Activated CD4-positive, alpha-beta T cell treated with anti-CD3 and anti-CD28 coated beads, Interleukin-2, Interleukin-6, amounts not matched to agents 100 ng/mL and 50 ng/mL, durations not matched to agents 16 hours and 8 hours (primary cell): ENCODE measurements around the gene THSD7A.

Experiments
- DNase-seq: peaks from one replicate; pipeline ENCODE4 v3.0.0-alpha.2; 2020

THSD7A gene

GRCh38 chr7:11807000-11807399 is 25.0 kb downstream of the THSD7A start:
- DNase-seq: no peak

DNA sequence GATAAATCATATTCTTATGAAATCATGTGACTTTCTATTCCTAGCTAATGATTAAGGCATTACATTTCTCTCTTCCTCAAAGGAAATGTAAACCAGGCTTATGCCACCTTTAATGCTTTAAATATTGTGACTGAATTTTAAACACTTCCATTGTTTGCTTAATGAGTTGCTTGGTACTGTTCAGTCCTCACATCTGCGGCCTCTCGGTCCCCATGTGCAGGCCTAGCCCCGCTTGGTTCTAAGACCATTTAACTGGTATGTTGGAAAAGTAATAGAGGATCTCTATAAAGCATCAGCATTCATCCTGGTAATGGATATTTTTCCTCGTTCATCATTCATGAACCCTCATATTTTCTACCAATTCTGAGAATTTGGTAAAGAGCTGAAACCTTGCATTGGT is 27.4 kb downstream of the THSD7A start:
- DNase-seq: no peak

- DNase-seq: no peak
Observed at GRCh38 chr7:11795231-11795630, 36.8 kb downstream of the THSD7A start.

- DNase-seq: no peak
Observed at GRCh38 chr7:11792166-11792565, 39.8 kb downstream of the THSD7A start.

GRCh38 chr7:11788568-11788967 is 43.4 kb downstream of the THSD7A start:
- no peak for DNase-seq

- DNase-seq: no peak
Observed at GRCh38 chr7:11787534-11787933, 44.5 kb downstream of the THSD7A start.

- DNase-seq: no peak
Observed at GRCh38 chr7:11786186-11786585, 45.8 kb downstream of the THSD7A start.

DNA sequence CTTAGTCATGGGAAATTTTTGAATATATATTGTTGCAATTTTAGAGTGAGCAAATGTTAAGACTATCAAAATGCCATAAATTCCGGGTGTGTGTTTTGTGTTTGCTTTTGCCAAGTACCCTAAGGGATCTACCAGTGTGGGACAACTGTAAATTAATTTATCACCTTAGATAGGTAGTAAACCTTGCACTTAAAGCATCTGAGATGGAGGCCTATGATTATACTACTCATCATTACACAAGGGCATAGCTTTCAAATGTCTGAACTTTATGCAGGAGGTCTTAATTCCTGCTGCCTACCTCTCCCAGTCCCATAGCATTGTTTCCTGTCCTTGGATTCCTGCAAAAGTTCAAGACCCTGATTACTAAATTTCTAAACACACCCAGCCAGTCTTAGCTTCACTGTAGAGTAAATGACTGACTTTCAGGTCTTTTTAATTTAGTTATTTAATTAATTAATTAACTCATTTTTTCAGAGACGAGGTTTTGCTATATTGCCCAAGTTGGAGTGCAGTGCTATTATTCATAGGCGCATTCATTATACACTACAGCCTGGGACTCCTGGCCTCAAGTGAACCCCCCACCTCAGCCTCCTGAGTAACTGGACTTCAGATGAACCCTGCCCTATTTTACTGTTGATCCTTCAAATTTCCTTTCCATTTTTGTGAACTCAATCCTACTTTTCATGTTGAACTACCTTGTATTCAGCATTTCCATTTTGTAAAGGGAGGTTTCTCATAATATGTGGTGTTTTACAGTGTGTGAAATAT is 47.0 kb downstream of the THSD7A start:
- DNase-seq: no peak

DNA sequence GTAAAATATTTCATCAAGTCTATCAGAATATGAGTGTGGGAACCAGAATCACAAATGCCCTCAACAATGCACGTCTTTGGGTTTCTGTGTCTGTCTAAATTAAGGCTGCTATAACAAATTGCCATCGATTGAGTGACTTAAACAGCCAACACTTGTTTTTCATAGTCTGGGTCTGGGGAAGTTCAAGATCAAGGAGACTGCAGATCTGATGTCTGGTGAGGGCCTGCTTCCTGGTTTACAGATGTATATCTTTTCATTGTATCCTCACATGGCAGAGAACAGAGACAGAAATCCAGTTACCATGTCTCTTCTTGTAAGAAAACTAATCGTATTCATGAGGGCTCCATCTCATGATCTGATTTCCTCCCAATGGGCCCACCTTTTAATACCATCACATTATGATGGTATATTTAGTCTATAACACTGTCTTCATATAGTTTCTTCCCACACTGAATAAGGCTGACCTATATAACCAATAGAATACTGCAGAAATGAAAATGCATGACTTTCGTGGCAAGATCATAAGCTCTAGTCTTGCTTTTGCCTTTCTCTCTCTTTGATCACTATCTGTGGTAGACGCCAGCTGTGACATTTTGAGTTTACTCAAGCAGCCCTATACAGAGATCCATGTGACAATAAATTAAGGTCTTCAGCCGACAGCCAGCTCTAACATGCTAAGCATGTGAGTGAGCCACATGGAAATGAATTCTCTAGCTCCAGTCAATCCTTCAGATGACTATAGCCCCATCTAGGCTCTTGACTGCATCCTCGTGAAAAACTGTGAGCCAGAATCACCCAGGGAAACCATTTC is 51.9 kb downstream of the THSD7A start:
- DNase-seq: no peak

DNA sequence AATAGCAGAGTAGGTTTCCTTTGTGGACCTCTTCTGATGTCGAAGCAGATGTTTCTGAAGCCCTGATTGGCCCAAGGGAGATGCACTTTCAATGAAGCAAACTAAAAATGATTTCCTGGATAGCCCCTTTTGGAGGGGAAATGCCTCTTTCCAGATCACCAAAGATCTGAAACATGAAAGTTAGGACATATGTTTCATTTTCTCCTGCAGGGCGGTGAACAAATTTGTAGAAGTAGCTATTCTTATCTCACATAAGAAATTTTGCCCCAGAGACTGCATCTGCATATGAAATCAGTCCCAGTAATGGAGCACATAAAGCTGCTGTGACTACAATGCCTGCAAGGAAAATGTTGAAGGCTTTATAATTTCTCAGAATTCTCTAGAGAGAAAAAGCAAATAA is 56.0 kb downstream of the THSD7A start:
- no peak for DNase-seq

DNA sequence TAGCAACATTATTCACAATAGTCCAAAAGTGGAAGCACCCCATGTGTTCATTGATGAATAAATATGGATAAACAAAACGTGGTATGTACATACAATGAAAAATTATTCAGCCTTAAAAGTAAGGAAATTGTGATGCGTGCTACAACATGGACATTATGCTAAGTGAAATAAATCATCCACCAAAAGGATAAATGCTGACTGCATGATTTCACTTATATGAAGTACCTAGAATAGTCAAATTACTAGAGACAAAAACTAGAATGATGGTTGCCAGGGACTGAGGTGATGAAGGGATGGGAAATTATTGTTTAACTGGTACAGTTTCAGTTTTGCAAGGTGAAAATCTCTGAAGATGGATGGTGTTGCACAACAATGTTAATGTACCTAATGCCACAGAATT is 56.6 kb downstream of the THSD7A start:
- no peak for DNase-seq

- DNase-seq: no peak
Observed at GRCh38 chr7:11768263-11768662, 63.7 kb downstream of the THSD7A start.

- DNase-seq: no peak
Observed at GRCh38 chr7:11767148-11767547, 64.8 kb downstream of the THSD7A start.

GRCh38 chr7:11760372-11760771 is 71.6 kb downstream of the THSD7A start:
- DNase-seq: no peak

DNA sequence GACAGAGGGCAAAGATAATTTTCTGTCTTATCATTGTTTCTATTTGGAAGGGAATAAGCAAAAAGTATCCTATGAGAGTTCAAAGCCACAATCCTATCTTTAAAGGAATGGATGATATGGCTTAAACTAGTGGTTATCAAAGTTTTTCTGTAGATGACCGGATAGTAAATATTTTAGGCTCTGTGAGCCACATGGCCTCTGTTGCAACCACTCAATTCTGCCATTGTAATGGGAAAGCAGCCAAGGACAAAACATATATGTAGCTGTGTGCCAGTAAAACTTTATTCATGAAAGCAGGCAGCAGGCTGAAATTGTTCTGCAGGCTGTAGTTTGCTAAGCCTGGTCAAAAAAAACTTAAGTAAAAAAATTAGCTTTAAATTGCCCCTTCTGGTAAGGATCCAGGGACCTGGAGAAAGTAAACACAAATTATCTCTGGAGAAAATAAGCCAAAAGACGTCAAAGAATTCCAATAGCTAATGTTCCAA is 73.3 kb downstream of the THSD7A start:
- no peak for DNase-seq

GRCh38 chr7:11757153-11757552 is 74.8 kb downstream of the THSD7A start:
- DNase-seq: no peak

DNA sequence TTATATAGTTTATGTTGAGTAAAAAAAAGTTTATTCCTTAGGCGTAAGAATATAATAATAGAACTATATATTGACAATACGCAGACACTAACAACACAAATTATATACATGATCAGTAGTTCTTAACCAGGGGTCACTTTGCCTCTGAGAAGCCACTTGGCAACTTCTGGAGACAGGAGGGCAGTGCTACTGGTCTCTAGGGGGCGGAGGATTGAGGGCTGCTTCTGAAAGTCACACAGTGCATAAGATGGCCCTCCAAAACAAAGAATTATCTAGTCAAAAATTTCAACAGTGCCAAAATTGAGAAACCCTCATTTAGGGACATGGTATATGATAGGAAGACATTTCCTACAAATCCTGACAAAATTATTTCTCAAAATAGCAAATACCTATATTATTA is 77.1 kb downstream of the THSD7A start:
- DNase-seq: no peak

DNA sequence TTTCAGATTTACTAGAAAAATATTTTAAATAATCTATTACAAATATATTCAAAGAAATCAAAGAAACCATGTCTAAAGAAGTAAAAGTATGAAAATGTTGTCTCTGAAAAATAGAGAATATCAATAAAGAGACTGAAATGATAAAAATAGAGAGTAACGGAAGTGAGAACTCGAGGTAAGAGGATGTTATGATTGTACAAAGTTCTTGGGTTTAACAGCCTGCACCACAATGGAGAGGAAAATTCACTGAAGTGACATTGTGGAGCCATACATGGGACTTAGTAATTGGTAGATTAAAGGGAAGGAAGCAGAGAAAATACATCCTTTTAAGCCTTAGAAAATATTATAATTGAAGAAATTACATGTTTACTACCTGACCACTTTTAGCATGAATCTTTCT is 77.9 kb downstream of the THSD7A start:
- no peak for DNase-seq

- no peak for DNase-seq
Observed at GRCh38 chr7:11753433-11753832, 78.6 kb downstream of the THSD7A start.

- DNase-seq: no peak
Observed at GRCh38 chr7:11751807-11752389, 80.1 kb downstream of the THSD7A start.

- DNase-seq: no peak
Observed at GRCh38 chr7:11751315-11751714, 80.7 kb downstream of the THSD7A start.

- DNase-seq: no peak
Observed at GRCh38 chr7:11750191-11750590, 81.8 kb downstream of the THSD7A start.

- DNase-seq: no peak
Observed at GRCh38 chr7:11749629-11750028, 82.4 kb downstream of the THSD7A start.

DNA sequence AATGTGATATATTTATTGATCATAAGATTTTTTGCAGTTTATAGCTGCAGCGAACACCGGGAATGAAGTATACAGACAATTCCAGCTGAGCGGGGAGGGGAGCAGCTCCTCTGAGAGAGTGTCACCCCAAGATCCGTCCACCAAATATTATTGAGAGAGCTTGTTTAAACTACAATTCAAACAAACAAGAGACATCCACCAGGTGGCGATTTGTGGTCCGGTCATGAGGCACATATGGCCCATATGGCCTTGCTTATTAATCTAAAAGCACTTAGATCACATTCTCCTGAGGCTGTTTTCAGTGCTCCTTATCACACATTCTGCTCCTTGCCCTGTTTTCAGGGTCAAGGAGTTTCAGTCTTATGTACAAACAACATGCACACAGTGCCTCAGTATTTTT is 83.1 kb downstream of the THSD7A start:
- peak; percentile 1 for DNase-seq
